Psoas muscle (tissue), 8 donors: ENCODE results near the gene MAPKAP1. TPM values are rescaled to one million over a fixed set of nuclear protein-coding genes. Genes with fewer than 3 reads are reported as not detected.

ENCODE experiments used
- ATAC-seq, 4 donors: fragments of 200-7000 bp; cut with Tn5 transposase; one replicate each; pipeline ENCODE4 v1.9.1; 2020; ENCODE audit warnings: moderate library complexity in 3 of 4, mild to moderate bottlenecking in 2 of 4
- DNase-seq, 2 donors: peaks; one replicate each; pipeline ENCODE4 v3.0.0-alpha.2; 2020
- H3K27ac ChIP-seq: fragments of 200-600 bp; one replicate; pipeline ENCODE4 v1.8.0; 2022
- H3K27me3 ChIP-seq, 3 donors: fragments of 200-600 bp in 1 of 3; one replicate each; pipeline versions ENCODE4 v1.6.1 to v1.8.0; 2013 to 2022; ENCODE audit warnings: low read length in 2 of 3, mild to moderate bottlenecking in 2 of 3, moderate library complexity in 1 of 3; ENCODE audit not compliant: insufficient read depth in 3 of 3
- H3K36me3 ChIP-seq, 2 donors: fragments of 200-600 bp in 1 of 2; one replicate each; pipeline versions ENCODE4 v1.6.1 to v1.8.0; 2013 to 2022; ENCODE audit warnings: low read depth in 1 of 2, mild to moderate bottlenecking in 1 of 2, moderate library complexity in 1 of 2; ENCODE audit not compliant: insufficient read depth in 1 of 2
- H3K4me1 ChIP-seq: fragments of 200-600 bp; one replicate; pipeline ENCODE4 v1.8.0; 2022
- H3K4me3 ChIP-seq: fragments of 200-600 bp; one replicate; pipeline ENCODE4 v1.8.0; 2022; ENCODE audit warnings: mild to moderate bottlenecking
- H3K9me3 ChIP-seq: fragments of 200-600 bp; one replicate; pipeline ENCODE4 v1.8.0; 2022
- CTCF ChIP-seq: fragments of 200-600 bp; IDR thresholded peaks from one replicate; pipeline ENCODE4 v1.8.0; 2022; ENCODE audit warnings: antibody characterized with exemption
- WGBS, 3 donors: extraction: QIAGEN DNeasy Blood & Tissue Kit; methylation state at CpG; one replicate each; pipeline versions ENCODE4 v1.1.6 to v1.1.7; 2013; 5-methylcytosine and 5-hydroxymethylcytosine counted together
- intact Hi-C, 2 donors: fragments of 100-400 bp; cut with DNase I; formaldehyde crosslinking; loops; one replicate each; pipeline versions ENCODE4 v1.11.0 to v1.14.2; 2022
- polyA plus RNA-seq, 3 donors: library from polyadenylated mRNA; stranded (reverse); fragments of 200-250 nt; gene quantifications; one replicate each; pipeline ENCODE4 v1.2.3, GENCODE V29; 2013
- total RNA-seq, 4 donors: library from RNA; stranded (reverse); fragmentation: NEBNext Ultra II Directional in 2 of 4; extraction: Animal tissue kit (Norgen Biotek cat#: 25700) in 2 of 4; gene quantifications; one replicate each; pipeline versions ENCODE4 v1.2.1 to v1.2.4, GENCODE V29; 2021 to 2023
- donor health status: healthy with polysubstance abuse.
- donor health status: DM: no; HTN: no; CAD: no; lungs with moderate emphysema.
- donor health status: Bipolar disorder and iron deficiency.
- donor health status: healthy.
- donor health status: DM: yes; HTN: yes; CAD: no.
- donor health status: DM: no; HTN: no; CAD: no.
- donor health status: DM: no; HTN: no; CAD: no.
- donor health status: DM: yes; HTN: yes; CAD: no.

MAPKAP1 gene
- total and polyA plus RNA-seq, 7 donors = 64.2 to 124 (median 90.4) TPM

GRCh38 chr9:125428060-125428901, 278.7 kb downstream of the MAPKAP1 start:
- Histone ChIP-seq H3K36me3 (no peaks in the 10 kb centered on the region), H3K27ac (no peak overlapping the region), H3K4me1 (no peaks in the 10 kb centered on the region), H3K9me3 (no peaks in the 10 kb centered on the region), H3K27me3 (no peaks in the 10 kb centered on the region), H3K4me3 (no peak overlapping the region)
- 81 to 85% (median 84%) methylated on average over 10 of the region's 10 CpGs for WGBS, 3 donors
- TF ChIP-seq CTCF = peak; percentile 48
- DNase-seq (peak in 1 of 2 donors; percentile 58), ATAC-seq (peak; percentile 53 to 85 (median 69))
- intact Hi-C loops = loop anchor here in 1 of 2 donors (5.0 kb wide), 1 partner anchor 1076 kb away; no protein-coding TSS in a partner anchor

GRCh38 chr9:125427556-125427955, 279.5 kb downstream of the MAPKAP1 start:
- Histone ChIP-seq H3K4me1 (no peaks in the 10 kb centered on the region), H3K4me3 (no peak overlapping the region), H3K9me3 (no peaks in the 10 kb centered on the region), H3K27me3 (no peaks in the 10 kb centered on the region), H3K27ac (no peak overlapping the region), H3K36me3 (no peaks in the 10 kb centered on the region)
- no peak for TF ChIP-seq CTCF
- DNase-seq = peak in 1 of 2 donors; percentile 28
- intact Hi-C loops = loop anchor here in 1 of 2 donors (5.0 kb wide), 1 partner anchor 1075 kb away; no protein-coding TSS in a partner anchor
- ATAC-seq = peak in 1 of 4 donors; percentile 9
- WGBS, 3 donors = 91 to 96% (median 93%) methylated on average over 18 of the region's 18 CpGs

DNA sequence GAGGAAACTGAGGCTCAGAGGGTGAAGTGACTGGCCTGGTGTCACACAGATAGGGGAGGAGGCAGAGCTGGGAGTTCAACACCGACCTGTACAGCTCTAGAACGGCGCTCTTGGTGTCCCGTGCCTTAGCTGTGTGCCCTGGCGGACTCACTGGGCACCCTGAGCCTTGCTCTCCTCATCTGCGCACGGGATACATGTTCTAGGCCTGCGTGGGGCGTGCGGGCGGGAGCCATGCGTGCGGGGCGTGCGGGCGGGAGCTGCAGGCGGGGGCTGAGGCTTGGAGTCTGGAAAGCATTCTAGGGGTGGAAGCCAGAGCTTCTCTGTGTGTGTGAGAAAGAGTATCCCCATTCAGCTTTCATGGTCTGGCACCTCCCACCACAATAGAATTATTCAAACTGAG, 280.1 kb downstream of the MAPKAP1 start:
- no peaks in the 10 kb centered on the region for H3K36me3 ChIP-seq
- no peaks in the 10 kb centered on the region for H3K27me3 ChIP-seq
- no peak overlapping the region for H3K4me3 ChIP-seq
- peak in 1 of 2 donors; percentile 39 for DNase-seq
- intact Hi-C loops = loop anchor here in 1 of 2 donors (5.0 kb wide), 1 partner anchor 1075 kb away; no protein-coding TSS in a partner anchor
- no peaks in the 10 kb centered on the region for H3K4me1 ChIP-seq
- no peak for ATAC-seq
- WGBS, 3 donors = 92 to 95% (median 93%) methylated on average over 17 of the region's 17 CpGs
- no peak overlapping the region for H3K27ac ChIP-seq
- TF ChIP-seq CTCF = no peak
- H3K9me3 ChIP-seq = no peaks in the 10 kb centered on the region

- Histone ChIP-seq H3K4me3 (no peak overlapping the region), H3K36me3 (no peaks in the 10 kb centered on the region), H3K4me1 (no peaks in the 10 kb centered on the region), H3K9me3 (no peaks in the 10 kb centered on the region), H3K27me3 (no peaks in the 10 kb centered on the region), H3K27ac (no peak overlapping the region)
- DNase-seq (no peak), ATAC-seq (no peak)
- WGBS, 3 donors = 86 to 95% (median 93%) methylated on average over 14 of the region's 14 CpGs
- intact Hi-C loops = loop anchor here in 1 of 2 donors (5.0 kb wide), 1 partner anchor 1074 kb away; no protein-coding TSS in a partner anchor
- no peak for TF ChIP-seq CTCF
Observed at GRCh38 chr9:125425901-125426515, 281.0 kb downstream of the MAPKAP1 start.
